ENCODE data around the gene MVB12B.

- TF ChIP-seq CTCF (IDR thresholded peaks at IDR 0.05 in 8 of 11, conservative IDR thresholded peaks at IDR 0.05 in 3 of 11) (no peak), POLR2AphosphoS5 (IDR thresholded peaks at IDR 0.05) (no peak)
These were observed 79.5 kb downstream of the MVB12B start for GRCh38 chr9:126406075-126406667.
